HepG2 (cell line): ENCODE measurements around the gene C5orf34. TPM values are rescaled to one million over a fixed set of nuclear protein-coding genes. Genes with fewer than 3 reads are reported as not detected.

ENCODE experiments used
- GABPB1 ChIP-seq: IDR thresholded peaks from 2 replicates; pipeline ENCODE4 v1.6.1; 2016; ENCODE audit warnings: mild to moderate bottlenecking, missing genetic modification reagents, moderate library complexity, missing compliant biosample characterization
- HIVEP1 ChIP-seq: sonication (generic); formaldehyde crosslinking; IDR thresholded peaks from 2 replicates; pipeline ENCODE4 v1.4.0; 2020; ENCODE audit warnings: mild to moderate bottlenecking, missing genetic modification reagents
- HMGA1 ChIP-seq: sonication (generic); formaldehyde crosslinking; conservative IDR thresholded peaks from 2 replicates; pipeline ENCODE4 v1.4.0; 2020; ENCODE audit warnings: missing genetic modification reagents
- HNRNPUL1 ChIP-seq: fragments of 200-400 bp; formaldehyde crosslinking; IDR thresholded peaks from 2 replicates; pipeline ENCODE4 v1.6.1; 2017; ENCODE audit warnings: low read depth, mild to moderate bottlenecking, low read length, moderate library complexity
- KDM2A ChIP-seq: sonication (generic); formaldehyde crosslinking; IDR thresholded peaks from 2 replicates; pipeline ENCODE4 v1.4.0; 2020; ENCODE audit warnings: low read depth, missing genetic modification reagents, borderline replicate concordance
- MEF2D ChIP-seq: sonication (generic); formaldehyde crosslinking; IDR thresholded peaks from 2 replicates; pipeline ENCODE4 v1.5.1; 2020; ENCODE audit warnings: mild to moderate bottlenecking, missing genetic modification reagents
- NFYB ChIP-seq: sonication (generic); formaldehyde crosslinking; IDR thresholded peaks from 2 replicates; pipeline ENCODE4 v1.4.0; 2020; ENCODE audit warnings: missing genetic modification reagents
- NR2F2 ChIP-seq: IDR thresholded peaks from 2 replicates; pipeline ENCODE4 v1.6.1; 2012; ENCODE audit warnings: low read depth, inconsistent platforms, borderline replicate concordance
- NR2F6 ChIP-seq, 2 experiments: IDR thresholded peaks; 2 replicates each; pipeline ENCODE4 v1.6.1; 2016; ENCODE audit warnings: antibody characterized with exemption in 1 of 2, mild to moderate bottlenecking in 1 of 2
- SAFB2 ChIP-seq: sonication (generic); formaldehyde crosslinking; IDR thresholded peaks from 2 replicates; pipeline ENCODE4 v1.5.1; 2020; ENCODE audit warnings: missing genetic modification reagents, low read depth, mild to moderate bottlenecking, borderline replicate concordance
- SMYD3 ChIP-seq: sonication (generic); formaldehyde crosslinking; IDR thresholded peaks from 2 replicates; pipeline ENCODE4 v1.8.1; 2023; ENCODE audit warnings: mild to moderate bottlenecking, missing genetic modification reagents
- SP2 ChIP-seq: sonication (generic); formaldehyde crosslinking; IDR thresholded peaks from 2 replicates; pipeline ENCODE4 v1.5.1; 2020; ENCODE audit warnings: mild to moderate bottlenecking, missing genetic modification reagents
- THYN1 ChIP-seq: sonication (generic); formaldehyde crosslinking; IDR thresholded peaks from 2 replicates; pipeline ENCODE4 v1.8.1; 2023; ENCODE audit warnings: low read depth, mild to moderate bottlenecking, moderate library complexity, missing genetic modification reagents, borderline replicate concordance
- ZFP1 ChIP-seq: IDR thresholded peaks from 2 replicates; pipeline ENCODE4 v1.6.1; 2016
- ZNF124 ChIP-seq: sonication (generic); formaldehyde crosslinking; IDR thresholded peaks from 2 replicates; pipeline ENCODE4 v1.4.0; 2020; ENCODE audit warnings: missing genetic modification reagents
- ZNF143 ChIP-seq: sonication (generic); formaldehyde crosslinking; IDR thresholded peaks from 2 replicates; pipeline ENCODE4 v1.4.0; 2020; ENCODE audit warnings: missing genetic modification reagents
- ZNF20 ChIP-seq: sonication (generic); formaldehyde crosslinking; IDR thresholded peaks from 2 replicates; pipeline ENCODE4 v1.4.0; 2020; ENCODE audit warnings: mild to moderate bottlenecking, moderate library complexity, missing genetic modification reagents
- ZNF644 ChIP-seq: IDR thresholded peaks from 2 replicates; pipeline ENCODE4 v1.6.1; 2016; ENCODE audit warnings: low read depth
- ZNF879 ChIP-seq: sonication (generic); formaldehyde crosslinking; IDR thresholded peaks from 2 replicates; pipeline ENCODE4 v1.8.1; 2023; ENCODE audit warnings: missing genetic modification reagents
- ZSCAN30 ChIP-seq: sonication (generic); formaldehyde crosslinking; IDR thresholded peaks from 2 replicates; pipeline ENCODE4 v1.5.0; 2020; ENCODE audit warnings: mild to moderate bottlenecking, missing genetic modification reagents
- polyA plus RNA-seq, 8 experiments: library from polyadenylated mRNA; depleted of rRNA in 3 of 8; stranded (reverse) in 7 of 8; unstranded in 1 of 8; fragments of >200 nt; fragmentation: Illumina TruSeq in 4 of 8; extraction: Trizol in 4 of 8; gene quantifications; 2 replicates each; pipeline versions ENCODE4 v1.2.1 to v1.2.3, GENCODE V29; 2011 to 2016; ENCODE audit warnings: low read depth in 4 of 8, missing spikeins in 1 of 8, mixed read lengths in 1 of 8; ENCODE audit not compliant: insufficient read depth in 1 of 8
- total RNA-seq, 5 experiments: library from RNA; depleted of rRNA; stranded (reverse); fragments of >200 nt; fragmentation: Illumina TruSeq; extraction: Trizol; gene quantifications; 2 replicates each; pipeline ENCODE4 v1.2.3, GENCODE V29; 2016; ENCODE audit warnings: low read depth in 1 of 5
- TF ChIP-seq, protein P1 (sequence below): IDR thresholded peaks from 2 replicates; pipeline ENCODE4 v1.6.1; 2016; ENCODE audit warnings: missing compliant biosample characterization, missing genetic modification reagents, borderline replicate concordance
- TF ChIP-seq, protein P2 (sequence below): sonication (generic); formaldehyde crosslinking; IDR thresholded peaks from 2 replicates; pipeline ENCODE4 v1.5.0; 2020; ENCODE audit warnings: mild to moderate bottlenecking, missing genetic modification reagents
- TF ChIP-seq, protein P3 (sequence below): IDR thresholded peaks from 2 replicates; pipeline ENCODE4 v1.6.1; 2018; ENCODE audit warnings: missing genetic modification reagents
- TF ChIP-seq, protein P4 (sequence below): sonication (generic); formaldehyde crosslinking; IDR thresholded peaks from 2 replicates; pipeline ENCODE4 v1.4.0; 2020; ENCODE audit warnings: missing genetic modification reagents
- TF ChIP-seq, protein P5 (sequence below): IDR thresholded peaks from 2 replicates; pipeline ENCODE4 v1.6.1; 2018; ENCODE audit warnings: missing genetic modification reagents, mild to moderate bottlenecking, missing compliant biosample characterization

C5orf34 gene
- total and polyA plus RNA-seq, 2 of the 13 experiments (the other 11 are each of a cell fraction or from before 2014, with no cell fraction given): 3.2 to 6.4 TPM

DNA sequence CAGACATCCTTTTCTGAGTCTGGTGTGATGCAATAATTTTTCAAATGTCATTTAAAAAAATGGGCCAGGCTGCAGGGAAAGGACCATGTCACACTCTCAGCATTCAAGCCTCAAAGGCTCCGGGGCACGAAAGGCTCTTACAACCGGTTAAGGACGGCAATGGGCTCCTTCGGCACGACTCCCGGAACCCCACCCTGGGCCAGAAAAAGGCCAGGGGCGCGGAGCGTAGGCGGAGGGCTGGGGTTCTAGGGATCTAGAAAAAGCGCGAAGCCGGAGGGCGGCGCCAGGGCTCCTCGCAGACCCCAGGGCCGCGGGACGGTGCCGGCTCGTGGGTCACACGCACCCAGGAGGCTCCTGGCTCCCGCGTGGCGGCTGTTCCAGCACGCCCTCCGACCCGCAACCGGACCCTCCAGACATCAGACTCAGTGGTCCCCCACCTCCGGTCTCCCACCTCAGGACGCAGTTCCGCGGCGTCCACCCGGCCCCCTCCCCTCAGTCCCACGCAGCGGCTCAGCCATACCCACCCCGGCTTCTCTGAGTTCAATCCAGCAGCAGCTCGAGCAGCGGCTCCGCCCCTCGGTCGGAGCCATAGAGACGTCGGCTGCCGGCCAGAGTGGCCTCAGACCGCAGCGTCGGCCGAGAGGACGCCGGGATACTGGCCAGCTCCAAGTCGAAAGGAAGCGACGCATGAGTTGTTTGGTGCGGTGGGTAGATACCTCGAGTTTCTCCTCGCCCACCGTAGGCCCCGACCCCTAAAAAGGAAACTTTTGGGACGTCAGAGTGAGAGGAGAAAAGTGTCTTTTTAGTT, 31.4 kb downstream of the C5orf34 start, which contains the start of gene TMEM267 (continued):
- TF ChIP-seq MEF2D (CRISPR knock-in tag) (no peak), ZSCAN30 (no peak), NR2F2 (no peak), ZNF879 (CRISPR knock-in tag) (peak; percentile 11; the same call in 1 of the 2 replicates), GABPB1 (CRISPR knock-in tag) (peak; percentile 87), KDM2A (peak; percentile 83), SMYD3 (no peak), ZNF20 (peak; percentile 85), ZNF143 (CRISPR knock-in tag) (peak; percentile 89), ZFP1 (CRISPR knock-in tag) (no peak), HMGA1 (CRISPR knock-in tag) (no peak), SAFB2 (CRISPR knock-in tag) (0 out of 2 replicates have a peak, but pooled peaks have one; percentile 37), ZNF644 (CRISPR knock-in tag) (no peak), HIVEP1 (CRISPR knock-in tag) (peak; percentile 74; the same call in 1 of the 2 replicates), SP2 (CRISPR knock-in tag) (peak; percentile 43; the same call in 1 of the 2 replicates), NFYB (CRISPR knock-in tag) (no peak), NR2F6 (IDR thresholded peaks at IDR 0.05) (no peak), NR2F6 (CRISPR knock-in tag; IDR thresholded peaks at IDR 0.05) (no peak), ZNF124 (CRISPR knock-in tag) (no peak; the same call in 1 of the 2 replicates), HNRNPUL1 (no peak), THYN1 (no peak)
- TF ChIP-seq, protein P1, sequence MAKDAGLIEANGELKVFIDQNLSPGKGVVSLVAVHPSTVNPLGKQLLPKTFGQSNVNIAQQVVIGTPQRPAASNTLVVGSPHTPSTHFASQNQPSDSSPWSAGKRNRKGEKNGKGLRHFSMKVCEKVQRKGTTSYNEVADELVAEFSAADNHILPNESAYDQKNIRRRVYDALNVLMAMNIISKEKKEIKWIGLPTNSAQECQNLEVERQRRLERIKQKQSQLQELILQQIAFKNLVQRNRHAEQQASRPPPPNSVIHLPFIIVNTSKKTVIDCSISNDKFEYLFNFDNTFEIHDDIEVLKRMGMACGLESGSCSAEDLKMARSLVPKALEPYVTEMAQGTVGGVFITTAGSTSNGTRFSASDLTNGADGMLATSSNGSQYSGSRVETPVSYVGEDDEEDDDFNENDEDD (CRISPR knock-in tag): no peak; the same call in 1 of the 2 replicates
- TF ChIP-seq, protein P2, sequence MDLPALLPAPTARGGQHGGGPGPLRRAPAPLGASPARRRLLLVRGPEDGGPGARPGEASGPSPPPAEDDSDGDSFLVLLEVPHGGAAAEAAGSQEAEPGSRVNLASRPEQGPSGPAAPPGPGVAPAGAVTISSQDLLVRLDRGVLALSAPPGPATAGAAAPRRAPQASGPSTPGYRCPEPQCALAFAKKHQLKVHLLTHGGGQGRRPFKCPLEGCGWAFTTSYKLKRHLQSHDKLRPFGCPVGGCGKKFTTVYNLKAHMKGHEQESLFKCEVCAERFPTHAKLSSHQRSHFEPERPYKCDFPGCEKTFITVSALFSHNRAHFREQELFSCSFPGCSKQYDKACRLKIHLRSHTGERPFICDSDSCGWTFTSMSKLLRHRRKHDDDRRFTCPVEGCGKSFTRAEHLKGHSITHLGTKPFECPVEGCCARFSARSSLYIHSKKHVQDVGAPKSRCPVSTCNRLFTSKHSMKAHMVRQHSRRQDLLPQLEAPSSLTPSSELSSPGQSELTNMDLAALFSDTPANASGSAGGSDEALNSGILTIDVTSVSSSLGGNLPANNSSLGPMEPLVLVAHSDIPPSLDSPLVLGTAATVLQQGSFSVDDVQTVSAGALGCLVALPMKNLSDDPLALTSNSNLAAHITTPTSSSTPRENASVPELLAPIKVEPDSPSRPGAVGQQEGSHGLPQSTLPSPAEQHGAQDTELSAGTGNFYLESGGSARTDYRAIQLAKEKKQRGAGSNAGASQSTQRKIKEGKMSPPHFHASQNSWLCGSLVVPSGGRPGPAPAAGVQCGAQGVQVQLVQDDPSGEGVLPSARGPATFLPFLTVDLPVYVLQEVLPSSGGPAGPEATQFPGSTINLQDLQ: 0 out of 2 replicates have a peak, but pooled peaks have one; percentile 30
- TF ChIP-seq, protein P3, sequence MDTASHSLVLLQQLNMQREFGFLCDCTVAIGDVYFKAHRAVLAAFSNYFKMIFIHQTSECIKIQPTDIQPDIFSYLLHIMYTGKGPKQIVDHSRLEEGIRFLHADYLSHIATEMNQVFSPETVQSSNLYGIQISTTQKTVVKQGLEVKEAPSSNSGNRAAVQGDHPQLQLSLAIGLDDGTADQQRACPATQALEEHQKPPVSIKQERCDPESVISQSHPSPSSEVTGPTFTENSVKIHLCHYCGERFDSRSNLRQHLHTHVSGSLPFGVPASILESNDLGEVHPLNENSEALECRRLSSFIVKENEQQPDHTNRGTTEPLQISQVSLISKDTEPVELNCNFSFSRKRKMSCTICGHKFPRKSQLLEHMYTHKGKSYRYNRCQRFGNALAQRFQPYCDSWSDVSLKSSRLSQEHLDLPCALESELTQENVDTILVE (CRISPR knock-in tag): peak; percentile 26; the same call in 1 of the 2 replicates
- TF ChIP-seq, protein P4, sequence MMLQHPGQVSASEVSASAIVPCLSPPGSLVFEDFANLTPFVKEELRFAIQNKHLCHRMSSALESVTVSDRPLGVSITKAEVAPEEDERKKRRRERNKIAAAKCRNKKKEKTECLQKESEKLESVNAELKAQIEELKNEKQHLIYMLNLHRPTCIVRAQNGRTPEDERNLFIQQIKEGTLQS (CRISPR knock-in tag): peak; percentile 52
- TF ChIP-seq, protein P5, sequence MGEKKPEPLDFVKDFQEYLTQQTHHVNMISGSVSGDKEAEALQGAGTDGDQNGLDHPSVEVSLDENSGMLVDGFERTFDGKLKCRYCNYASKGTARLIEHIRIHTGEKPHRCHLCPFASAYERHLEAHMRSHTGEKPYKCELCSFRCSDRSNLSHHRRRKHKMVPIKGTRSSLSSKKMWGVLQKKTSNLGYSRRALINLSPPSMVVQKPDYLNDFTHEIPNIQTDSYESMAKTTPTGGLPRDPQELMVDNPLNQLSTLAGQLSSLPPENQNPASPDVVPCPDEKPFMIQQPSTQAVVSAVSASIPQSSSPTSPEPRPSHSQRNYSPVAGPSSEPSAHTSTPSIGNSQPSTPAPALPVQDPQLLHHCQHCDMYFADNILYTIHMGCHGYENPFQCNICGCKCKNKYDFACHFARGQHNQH (CRISPR knock-in tag): peak; percentile 76; the same call in 1 of the 2 replicates
